ENCODE data around the gene MED8. TPM values are rescaled to one million over a fixed set of nuclear protein-coding genes. Genes with fewer than 3 reads are reported as not detected.
A peak's percentile ranks its signal among the peaks of the same experiment; 100 is the strongest.

The MED8 gene
- total RNA-seq, 1 donor from 2014 or later: 19.5 TPM

GRCh38 chr1:43368646-43369020, 21.0 kb downstream of the MED8 start:
- H3K27me3 Mint-ChIP-seq (ENCODE audit: unreplicated experiment): peaks cover 7% of the 10 kb centered on the region
- peak overlapping the region; percentile 92 for H3K27ac Mint-ChIP-seq (ENCODE audit: unreplicated experiment)
- H3K4me3 Mint-ChIP-seq (ENCODE audit: unreplicated experiment): peak overlapping the region; percentile 95
- peaks cover 34% of the 10 kb centered on the region for H3K4me1 Mint-ChIP-seq (ENCODE audit: unreplicated experiment)
- DNase-seq (ENCODE audit: low spot score): no peak
- peaks cover 20% of the 10 kb centered on the region for H3K36me3 Mint-ChIP-seq (ENCODE audit: low read depth, unreplicated experiment)
- TF ChIP-seq, protein P1, sequence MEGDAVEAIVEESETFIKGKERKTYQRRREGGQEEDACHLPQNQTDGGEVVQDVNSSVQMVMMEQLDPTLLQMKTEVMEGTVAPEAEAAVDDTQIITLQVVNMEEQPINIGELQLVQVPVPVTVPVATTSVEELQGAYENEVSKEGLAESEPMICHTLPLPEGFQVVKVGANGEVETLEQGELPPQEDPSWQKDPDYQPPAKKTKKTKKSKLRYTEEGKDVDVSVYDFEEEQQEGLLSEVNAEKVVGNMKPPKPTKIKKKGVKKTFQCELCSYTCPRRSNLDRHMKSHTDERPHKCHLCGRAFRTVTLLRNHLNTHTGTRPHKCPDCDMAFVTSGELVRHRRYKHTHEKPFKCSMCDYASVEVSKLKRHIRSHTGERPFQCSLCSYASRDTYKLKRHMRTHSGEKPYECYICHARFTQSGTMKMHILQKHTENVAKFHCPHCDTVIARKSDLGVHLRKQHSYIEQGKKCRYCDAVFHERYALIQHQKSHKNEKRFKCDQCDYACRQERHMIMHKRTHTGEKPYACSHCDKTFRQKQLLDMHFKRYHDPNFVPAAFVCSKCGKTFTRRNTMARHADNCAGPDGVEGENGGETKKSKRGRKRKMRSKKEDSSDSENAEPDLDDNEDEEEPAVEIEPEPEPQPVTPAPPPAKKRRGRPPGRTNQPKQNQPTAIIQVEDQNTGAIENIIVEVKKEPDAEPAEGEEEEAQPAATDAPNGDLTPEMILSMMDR (IDR thresholded peaks at IDR 0.05; ENCODE audit: unreplicated experiment): no peak
- H3K9me3 Mint-ChIP-seq (ENCODE audit: unreplicated experiment): no peaks in the 10 kb centered on the region

GRCh38 chr1:43367904-43368645, 21.5 kb downstream of the MED8 start, which contains the start of gene ELOVL1:
ELOVL1 (minus strand) TSS chr1:43368011; CDS start chr1:43365609, 2,402 bp downstream.
- peak; percentile 94 for DNase-seq (ENCODE audit: low spot score)
- Mint-ChIP-seq H3K27ac (ENCODE audit: unreplicated experiment) (peak within 1 kb of the TSS; percentile 92), H3K4me3 (ENCODE audit: unreplicated experiment) (peak within 1 kb of the TSS; percentile 95), H3K9me3 (ENCODE audit: unreplicated experiment) (no peaks in the 10 kb centered on the region), H3K4me1 (ENCODE audit: unreplicated experiment) (peaks cover 34% of the 10 kb centered on the region), H3K36me3 (ENCODE audit: low read depth, unreplicated experiment) (peaks cover 23% of the 10 kb centered on the region), H3K27me3 (ENCODE audit: unreplicated experiment) (peaks cover 7% of the 10 kb centered on the region)
- TF ChIP-seq, protein P1 (IDR thresholded peaks at IDR 0.05; ENCODE audit: unreplicated experiment): no peak

DNA sequence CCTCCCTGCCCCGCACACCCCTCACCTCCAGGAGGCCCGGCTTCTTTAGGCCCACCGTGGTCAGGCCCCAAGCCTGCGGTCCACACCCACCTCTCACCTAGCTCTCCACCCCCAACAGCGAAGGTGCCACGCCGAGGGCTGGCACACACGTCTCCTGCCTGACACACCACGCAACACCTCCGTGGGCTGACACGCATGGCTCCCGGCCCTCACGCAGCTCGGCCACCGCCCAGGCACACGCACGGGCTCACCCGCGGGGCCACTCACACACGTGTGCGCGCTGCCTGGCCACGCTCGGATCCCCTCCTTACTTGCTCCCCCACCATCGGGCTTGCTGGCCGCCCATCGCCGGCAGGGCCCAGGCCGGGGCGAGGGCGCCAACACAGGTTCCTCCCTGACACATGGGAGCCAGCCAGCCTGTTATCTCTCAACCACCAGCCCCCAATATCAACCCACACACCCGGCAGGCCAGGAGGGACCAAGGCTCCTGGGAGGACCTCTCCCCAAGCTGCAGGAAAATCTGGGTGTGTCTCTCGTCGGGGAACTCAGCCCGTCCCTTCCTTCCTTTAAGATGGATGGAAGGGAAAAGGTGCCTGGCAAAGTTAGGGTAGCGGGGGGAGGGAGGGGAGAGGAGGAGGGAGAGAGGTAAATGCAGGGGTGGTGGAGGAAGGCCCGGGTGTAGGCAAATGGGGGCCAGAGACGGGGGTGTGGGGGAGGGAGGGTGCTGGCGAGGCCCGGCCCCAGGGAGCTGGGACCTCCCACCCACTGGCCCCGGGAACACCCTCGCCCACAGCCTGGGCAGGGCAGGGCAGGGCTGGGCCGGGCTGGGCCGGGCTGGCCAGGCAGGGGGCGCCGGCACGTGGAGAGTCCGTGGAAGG, 22.3 kb downstream of the MED8 start:
- Mint-ChIP-seq H3K4me3 (ENCODE audit: unreplicated experiment) (peak overlapping the region; percentile 91), H3K27ac (ENCODE audit: unreplicated experiment) (no peak overlapping the region)
- TF ChIP-seq, protein P1 (IDR thresholded peaks at IDR 0.05; ENCODE audit: unreplicated experiment): no peak

DNA sequence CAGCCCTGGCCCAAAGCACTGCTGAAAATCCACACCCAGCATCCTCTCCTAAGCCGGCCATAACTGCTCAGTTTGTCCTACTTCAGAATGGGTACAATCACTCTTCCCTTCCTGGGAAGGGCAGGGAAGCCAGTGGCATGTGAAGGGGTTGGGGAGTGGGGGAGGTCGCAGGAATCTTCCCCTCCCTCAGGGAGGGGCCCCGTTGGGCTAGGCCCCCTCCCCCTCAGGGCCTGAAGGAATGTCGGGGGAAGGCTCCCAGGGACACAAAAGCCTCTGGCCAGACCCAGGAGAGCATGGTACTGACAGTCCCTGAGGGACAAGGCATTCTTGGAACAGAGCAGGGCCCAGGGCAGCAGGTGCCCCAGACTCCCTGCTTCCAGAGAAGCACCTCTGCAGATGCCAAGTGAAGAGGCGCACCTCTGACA, 23.0 kb downstream of the MED8 start:
- H3K27me3 Mint-ChIP-seq (ENCODE audit: unreplicated experiment): peaks cover 7% of the 10 kb centered on the region
- H3K4me1 Mint-ChIP-seq (ENCODE audit: unreplicated experiment): peaks cover 40% of the 10 kb centered on the region
- DNase-seq (ENCODE audit: low spot score): no peak
- H3K9me3 Mint-ChIP-seq (ENCODE audit: unreplicated experiment): no peaks in the 10 kb centered on the region
- peaks cover 32% of the 10 kb centered on the region for H3K36me3 Mint-ChIP-seq (ENCODE audit: low read depth, unreplicated experiment)
- peak overlapping the region; percentile 91 for H3K4me3 Mint-ChIP-seq (ENCODE audit: unreplicated experiment)
- TF ChIP-seq, protein P1 (IDR thresholded peaks at IDR 0.05; ENCODE audit: unreplicated experiment): no peak
- H3K27ac Mint-ChIP-seq (ENCODE audit: unreplicated experiment): no peak overlapping the region

More for the DNA sequence above, 22.3 kb downstream of the MED8 start:
- peaks cover 34% of the 10 kb centered on the region for H3K4me1 Mint-ChIP-seq (ENCODE audit: unreplicated experiment)
- H3K27me3 Mint-ChIP-seq (ENCODE audit: unreplicated experiment): peaks cover 7% of the 10 kb centered on the region
- peaks cover 26% of the 10 kb centered on the region for H3K36me3 Mint-ChIP-seq (ENCODE audit: low read depth, unreplicated experiment)
- no peaks in the 10 kb centered on the region for H3K9me3 Mint-ChIP-seq (ENCODE audit: unreplicated experiment)
- DNase-seq (ENCODE audit: low spot score): peak; percentile 26

Data from endothelial cell (in vitro differentiated cells).